Naive B cell (primary cell): ENCODE results near the gene ST3GAL6. TPM values are rescaled to one million over a fixed set of nuclear protein-coding genes. Genes with fewer than 3 reads are reported as not detected.

Experiments used
- ATAC-seq, 2 donors: fragments of 150-1000 bp; cut with Tn5 transposase; 2 replicates each; pipeline ENCODE4 v1.10.0; 2021; ENCODE audit warnings: low read depth in 2 of 2, mild to moderate bottlenecking in 2 of 2, moderate library complexity in 2 of 2
- DNase-seq: peaks from one replicate; pipeline ENCODE4 v3.0.0; 2022
- H3K27ac Mint-ChIP-seq, 6 donors: one replicate each; pipeline ENCODE4 v1.8.0; 2020 to 2022; ENCODE audit warnings: mild to moderate bottlenecking in 6 of 6, mixed read lengths in 6 of 6, moderate library complexity in 5 of 6, inconsistent platforms in 2 of 6
- H3K27me3 Mint-ChIP-seq, 3 donors: one replicate each; pipeline ENCODE4 v1.8.0; 2021 to 2022; ENCODE audit warnings: mixed read lengths in 3 of 3, mild to moderate bottlenecking in 1 of 3
- H3K36me3 Mint-ChIP-seq, 2 donors: one replicate each; pipeline ENCODE4 v1.8.0; 2020 to 2022; ENCODE audit warnings: mixed read lengths in 2 of 2, inconsistent platforms in 1 of 2, mild to moderate bottlenecking in 1 of 2
- H3K4me1 Mint-ChIP-seq, 3 donors: one replicate each; pipeline ENCODE4 v1.8.0; 2020 to 2022; ENCODE audit warnings: mixed read lengths in 3 of 3, inconsistent platforms in 1 of 3, mild to moderate bottlenecking in 1 of 3, moderate library complexity in 1 of 3
- H3K4me3 Mint-ChIP-seq, 8 donors: one replicate each; pipeline ENCODE4 v1.8.0; 2020 to 2022; ENCODE audit warnings: mild to moderate bottlenecking in 8 of 8, mixed read lengths in 8 of 8, moderate library complexity in 8 of 8, inconsistent platforms in 2 of 8
- H3K9me3 Mint-ChIP-seq, 7 donors: one replicate each; pipeline ENCODE4 v1.8.0; 2020 to 2022; ENCODE audit warnings: mixed read lengths in 7 of 7, mild to moderate bottlenecking in 5 of 7, inconsistent platforms in 2 of 7, moderate library complexity in 1 of 7
- polyA plus RNA-seq, 6 donors: library from polyadenylated mRNA; unstranded; fragments of 300-500 nt; fragmentation: Illumina TruSeq; gene quantifications; one replicate each; pipeline ENCODE4 v1.2.3, GENCODE V29; 2021; ENCODE audit warnings: low read depth in 6 of 6

ST3GAL6 gene
- polyA plus RNA-seq, 6 donors from 2014 or later: 0.18 to 1.2 (median 0.31) TPM; not detected in 2

- Mint-ChIP-seq H3K36me3 (no peaks in the 10 kb centered on the region), H3K27me3 (no peaks in the 10 kb centered on the region), H3K4me3 (peak overlapping the region in 4 of 8 donors; percentile 17 to 71 (median 42)), H3K27ac (peak overlapping the region in 5 of 6 donors; percentile 4 to 85 (median 58)), H3K9me3 (no peaks in the 10 kb centered on the region), H3K4me1 (peaks cover 0 to 6% (median 0%) of the 10 kb centered on the region in 3 donors)
- ATAC-seq (peak; percentile 51 to 72), DNase-seq (peak; percentile 14)
Observed at GRCh38 chr3:98770261-98771039, 7.3 kb downstream of the ST3GAL6 start.

GRCh38 chr3:98772022-98772421 lies 8.9 kb downstream of the ST3GAL6 start:
- H3K36me3 Mint-ChIP-seq: no peaks in the 10 kb centered on the region
- no peak for DNase-seq
- no peak overlapping the region for H3K4me3 Mint-ChIP-seq
- peaks cover 0 to 6% (median 0%) of the 10 kb centered on the region in 3 donors for H3K4me1 Mint-ChIP-seq
- no peak overlapping the region for H3K27ac Mint-ChIP-seq
- ATAC-seq: no peak
- no peaks in the 10 kb centered on the region for H3K27me3 Mint-ChIP-seq
- no peaks in the 10 kb centered on the region for H3K9me3 Mint-ChIP-seq

GRCh38 chr3:98775459-98776139 lies 12.5 kb downstream of the ST3GAL6 start:
- DNase-seq (no peak), ATAC-seq (no peak)
- H3K9me3 Mint-ChIP-seq: no peaks in the 10 kb centered on the region
- H3K27me3 Mint-ChIP-seq: peaks cover 0 to 4% (median 0%) of the 10 kb centered on the region in 3 donors
- H3K27ac Mint-ChIP-seq: no peak overlapping the region
- H3K4me1 Mint-ChIP-seq: peaks cover 0 to 3% (median 0%) of the 10 kb centered on the region in 3 donors
- no peak overlapping the region for H3K4me3 Mint-ChIP-seq
- no peaks in the 10 kb centered on the region for H3K36me3 Mint-ChIP-seq

- no peak for DNase-seq
- no peak for ATAC-seq
- no peak overlapping the region for H3K27ac Mint-ChIP-seq
- H3K27me3 Mint-ChIP-seq: peaks cover 0 to 4% (median 0%) of the 10 kb centered on the region in 3 donors
- no peaks in the 10 kb centered on the region for H3K4me1 Mint-ChIP-seq
- H3K4me3 Mint-ChIP-seq: no peak overlapping the region
- no peaks in the 10 kb centered on the region for H3K36me3 Mint-ChIP-seq
- H3K9me3 Mint-ChIP-seq: no peaks in the 10 kb centered on the region
Observed at GRCh38 chr3:98776140-98776493, 13.0 kb downstream of the ST3GAL6 start.

DNA sequence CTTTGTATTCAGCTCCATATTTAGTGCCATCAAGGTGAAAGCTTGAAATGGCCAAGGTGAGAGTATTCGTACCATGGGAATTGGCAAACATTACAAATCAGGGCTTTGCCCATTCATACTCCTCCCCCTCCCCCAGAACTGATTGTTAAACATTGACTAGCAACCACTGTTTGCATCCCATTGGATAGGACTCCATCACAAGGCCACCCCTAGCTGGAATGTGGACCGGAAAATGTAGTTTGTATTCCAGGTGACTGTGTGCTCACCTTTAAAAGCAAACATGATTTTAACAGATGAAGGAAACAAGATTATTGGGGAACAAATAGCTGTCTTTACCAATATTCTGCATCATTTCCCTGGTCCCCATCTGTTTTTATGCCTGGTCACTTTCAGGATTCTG lies 14.1 kb downstream of the ST3GAL6 start:
- no peak for DNase-seq
- no peaks in the 10 kb centered on the region for H3K36me3 Mint-ChIP-seq
- no peaks in the 10 kb centered on the region for H3K4me1 Mint-ChIP-seq
- H3K27me3 Mint-ChIP-seq: peaks cover 0 to 4% (median 0%) of the 10 kb centered on the region in 3 donors
- no peaks in the 10 kb centered on the region for H3K9me3 Mint-ChIP-seq
- ATAC-seq: no peak
- no peak overlapping the region for H3K4me3 Mint-ChIP-seq
- no peak overlapping the region for H3K27ac Mint-ChIP-seq

DNA sequence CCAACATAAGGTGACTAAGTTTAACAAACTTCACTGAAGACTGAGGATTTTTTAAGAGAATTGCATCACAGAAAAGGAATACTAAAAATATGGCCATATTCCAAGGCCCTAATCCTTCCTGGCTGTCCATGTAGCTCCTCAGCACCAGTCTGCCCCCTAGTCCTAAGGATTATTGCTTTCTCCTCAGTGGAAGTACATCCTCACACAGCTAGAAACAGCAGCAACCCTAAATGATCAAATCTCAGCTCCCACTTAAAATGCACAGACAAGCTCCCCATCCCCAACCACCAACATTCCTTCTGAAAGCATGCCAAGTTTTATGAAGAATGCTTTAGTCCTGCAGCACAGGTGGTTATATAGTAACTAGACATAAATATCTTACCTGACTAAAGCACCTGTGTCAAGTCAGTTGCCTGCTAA lies 14.7 kb downstream of the ST3GAL6 start:
- ATAC-seq (no peak), DNase-seq (no peak)
- Mint-ChIP-seq H3K27me3 (peaks cover 0 to 4% (median 0%) of the 10 kb centered on the region in 3 donors), H3K27ac (no peak overlapping the region), H3K36me3 (no peaks in the 10 kb centered on the region), H3K4me1 (no peaks in the 10 kb centered on the region), H3K4me3 (no peak overlapping the region), H3K9me3 (no peaks in the 10 kb centered on the region)

- peaks cover 0 to 4% (median 0%) of the 10 kb centered on the region in 3 donors for H3K27me3 Mint-ChIP-seq
- ATAC-seq (no peak), DNase-seq (no peak)
- no peaks in the 10 kb centered on the region for H3K9me3 Mint-ChIP-seq
- peaks cover 0 to 3% (median 0%) of the 10 kb centered on the region in 3 donors for H3K4me1 Mint-ChIP-seq
- H3K36me3 Mint-ChIP-seq: no peaks in the 10 kb centered on the region
- no peak overlapping the region for H3K27ac Mint-ChIP-seq
- H3K4me3 Mint-ChIP-seq: no peak overlapping the region
Observed at GRCh38 chr3:98778383-98778782, 15.2 kb downstream of the ST3GAL6 start.

GRCh38 chr3:98778852-98779413 lies 15.8 kb downstream of the ST3GAL6 start:
- Mint-ChIP-seq H3K4me1 (peaks cover 0 to 3% (median 0%) of the 10 kb centered on the region in 3 donors), H3K27me3 (peaks cover 0 to 4% (median 0%) of the 10 kb centered on the region in 3 donors), H3K9me3 (no peaks in the 10 kb centered on the region), H3K36me3 (no peaks in the 10 kb centered on the region), H3K27ac (no peak overlapping the region), H3K4me3 (no peak overlapping the region)
- ATAC-seq (no peak), DNase-seq (no peak)

GRCh38 chr3:98779541-98780335 lies 16.6 kb downstream of the ST3GAL6 start:
- DNase-seq (no peak), ATAC-seq (no peak)
- H3K4me1 Mint-ChIP-seq: peaks cover 0 to 3% (median 0%) of the 10 kb centered on the region in 3 donors
- peaks cover 0 to 4% (median 0%) of the 10 kb centered on the region in 3 donors for H3K27me3 Mint-ChIP-seq
- H3K9me3 Mint-ChIP-seq: no peaks in the 10 kb centered on the region
- H3K36me3 Mint-ChIP-seq: no peaks in the 10 kb centered on the region
- H3K4me3 Mint-ChIP-seq: no peak overlapping the region
- no peak overlapping the region for H3K27ac Mint-ChIP-seq

DNA sequence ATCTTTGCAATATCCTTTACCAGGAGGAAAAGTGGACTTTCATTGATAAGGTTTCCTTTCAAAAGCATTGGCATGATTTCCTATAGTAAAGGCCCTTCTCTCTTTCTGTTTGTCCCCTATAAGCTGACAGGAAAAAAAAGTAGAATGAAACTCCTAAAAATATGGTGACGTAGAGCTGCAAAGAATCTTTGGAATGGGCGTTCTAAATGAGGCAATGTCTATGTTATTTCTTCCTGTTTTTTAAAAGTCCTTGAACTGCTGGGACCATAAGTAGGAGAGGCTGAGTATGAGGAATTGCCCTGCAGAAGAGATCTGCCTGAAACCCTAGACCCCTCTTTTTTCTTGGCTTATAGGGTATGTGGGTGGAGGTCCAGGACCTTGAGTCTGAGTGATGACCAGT lies 17.2 kb downstream of the ST3GAL6 start:
- Mint-ChIP-seq H3K27ac (no peak overlapping the region), H3K36me3 (no peaks in the 10 kb centered on the region), H3K9me3 (no peaks in the 10 kb centered on the region), H3K4me1 (peaks cover 0 to 3% (median 0%) of the 10 kb centered on the region in 3 donors), H3K27me3 (peaks cover 0 to 4% (median 0%) of the 10 kb centered on the region in 3 donors), H3K4me3 (no peak overlapping the region)
- DNase-seq (no peak), ATAC-seq (no peak)

DNA sequence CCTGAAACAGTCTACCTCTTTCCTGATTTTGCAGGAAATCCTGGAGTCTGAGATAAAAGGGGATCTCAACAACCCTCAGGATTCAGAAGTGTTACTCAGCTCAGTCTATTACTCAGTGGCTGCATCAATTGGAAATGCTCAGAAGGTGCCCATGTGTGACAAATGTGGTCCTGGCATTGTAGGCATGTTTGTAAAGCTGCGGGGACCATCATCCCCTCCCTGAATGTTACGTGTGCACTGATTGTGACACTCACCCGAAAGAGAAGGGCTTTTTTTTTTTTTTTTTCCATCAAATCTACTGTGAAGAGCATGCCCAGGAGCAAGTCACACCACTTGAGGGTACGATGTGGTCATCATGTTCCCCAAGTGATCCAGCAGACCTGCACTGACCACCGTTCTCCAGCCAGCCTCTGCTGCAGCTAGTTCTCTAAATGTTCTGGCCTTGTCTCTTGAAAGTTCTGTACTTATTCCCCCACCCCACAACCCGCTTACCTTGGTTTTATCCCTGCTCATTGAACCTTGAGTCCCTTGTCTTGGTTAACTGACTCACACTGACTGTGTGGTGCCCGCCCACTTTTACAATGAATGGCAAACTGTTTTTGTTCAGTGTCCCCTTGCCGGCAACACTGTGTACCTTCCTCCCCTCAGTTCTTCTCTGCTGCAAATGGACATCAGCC lies 19.8 kb downstream of the ST3GAL6 start:
- Mint-ChIP-seq H3K9me3 (no peaks in the 10 kb centered on the region), H3K27ac (no peak overlapping the region), H3K4me3 (no peak overlapping the region), H3K4me1 (peaks cover 0 to 3% (median 0%) of the 10 kb centered on the region in 3 donors), H3K36me3 (no peaks in the 10 kb centered on the region), H3K27me3 (peaks cover 0 to 2% (median 0%) of the 10 kb centered on the region in 3 donors)
- no peak for DNase-seq
- ATAC-seq: no peak

DNA sequence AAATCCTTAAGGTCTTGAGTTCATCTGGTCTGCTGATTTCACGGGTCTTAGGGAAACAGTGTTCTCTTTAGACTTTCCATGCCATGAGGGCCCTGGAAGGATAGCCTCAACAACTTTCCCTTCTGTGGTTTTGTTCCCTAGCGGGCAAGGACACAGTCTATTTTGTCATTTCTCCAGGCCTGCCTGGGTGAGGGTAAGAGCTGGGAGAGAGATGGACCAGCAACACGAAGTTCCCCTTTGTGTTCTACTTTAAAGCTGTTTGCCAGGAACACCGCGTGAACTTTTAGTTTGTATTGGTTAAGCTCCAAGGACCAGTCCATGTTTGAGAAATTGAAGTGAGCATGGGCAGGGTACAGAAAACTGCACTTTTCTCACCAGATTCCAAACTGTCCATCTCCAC lies 20.9 kb downstream of the ST3GAL6 start:
- H3K9me3 Mint-ChIP-seq: no peaks in the 10 kb centered on the region
- ATAC-seq (no peak), DNase-seq (no peak)
- H3K27me3 Mint-ChIP-seq: no peaks in the 10 kb centered on the region
- peaks cover 0 to 3% (median 0%) of the 10 kb centered on the region in 3 donors for H3K4me1 Mint-ChIP-seq
- no peak overlapping the region for H3K4me3 Mint-ChIP-seq
- H3K27ac Mint-ChIP-seq: peak overlapping the region in 1 of 6 donors; percentile 22
- no peaks in the 10 kb centered on the region for H3K36me3 Mint-ChIP-seq
